Activated CD4-positive, alpha-beta memory T cell treated with anti-CD3 and anti-CD28 coated beads, Interleukin-2, amount 10 ng/mL, durations not matched to agents 7 days and 5 days (primary cell): ENCODE results near the gene COX5A. TPM values are rescaled to one million over a fixed set of nuclear protein-coding genes. Genes with fewer than 3 reads are reported as not detected.
"Not testable (repeated sequence)": the region's sequence is repeated elsewhere in the genome, so short reads cannot be mapped to it uniquely, and the experiment has no call there.

Experiments used
- CTCF ChIA-PET: fragments of 350-600 bp; sonication (Branson Sonifier 250); formaldehyde crosslinking; loops from one replicate; lab custom pipeline; 2021; ENCODE audit warnings: antibody characterized with exemption, inconsistent platforms; lab: Charles Lee
- POLR2A ChIA-PET: fragments of 350-600 bp; sonication (Branson Sonifier 250); formaldehyde crosslinking; loops from one replicate; lab custom pipeline; 2021; ENCODE audit warnings: antibody characterized with exemption; lab: Charles Lee
- DNase-seq: peaks from one replicate; pipeline ENCODE4 v3.0.0-alpha.2; 2020
- H3K27ac Mint-ChIP-seq: one replicate; pipeline ENCODE4 v1.8.0; 2021; ENCODE audit warnings: mild to moderate bottlenecking, mixed read lengths
- H3K27me3 Mint-ChIP-seq: one replicate; pipeline ENCODE4 v1.8.0; 2021; ENCODE audit warnings: mixed read lengths
- H3K36me3 Mint-ChIP-seq: one replicate; pipeline ENCODE4 v1.8.0; 2021; ENCODE audit warnings: low read depth, mixed read lengths
- H3K4me1 Mint-ChIP-seq: one replicate; pipeline ENCODE4 v1.8.0; 2021; ENCODE audit warnings: mixed read lengths
- H3K4me3 Mint-ChIP-seq: one replicate; pipeline ENCODE4 v1.8.0; 2021; ENCODE audit warnings: mild to moderate bottlenecking, mixed read lengths
- H3K9me3 Mint-ChIP-seq: one replicate; pipeline ENCODE4 v1.8.0; 2021; ENCODE audit warnings: mixed read lengths
- total RNA-seq, 2 experiments: library from RNA; stranded (reverse); gene quantifications; one replicate each; pipeline ENCODE4 v1.2.3, GENCODE V29; 2021

COX5A gene
- total RNA-seq, 2 experiments from 2014 or later, result 273 to 274 TPM

- no peaks in the 10 kb centered on the region for H3K9me3 Mint-ChIP-seq
- DNase-seq, result no peak
- no peak overlapping the region for H3K4me3 Mint-ChIP-seq
- no peak overlapping the region for H3K27ac Mint-ChIP-seq
- ChIA-PET CTCF (interaction anchor here (0.7 to 2.6 kb wide), 5 partner anchors 48 to 127 kb away, joined by 3 to 8 read pairs (median 4); no protein-coding TSS in a partner anchor), POLR2A (interaction anchor here (1.0 to 5.9 kb wide), 3 partner anchors 11 to 51 kb away, joined by 3 to 55 read pairs (median 8); partner anchors contain the start of genes FAM219B and SCAMP2)
- H3K27me3 Mint-ChIP-seq, result no peaks in the 10 kb centered on the region
- peaks cover 55% of the 10 kb centered on the region for H3K4me1 Mint-ChIP-seq
- H3K36me3 Mint-ChIP-seq, result peaks cover 72% of the 10 kb centered on the region
Measured at GRCh38 chr15:74895830-74896229, 42.0 kb downstream of the COX5A start.

- not testable (repeated sequence) for H3K4me3 Mint-ChIP-seq, H3K27me3 Mint-ChIP-seq, DNase-seq, H3K9me3 Mint-ChIP-seq
- Mint-ChIP-seq H3K27ac (peak overlapping the region; percentile 99), H3K36me3 (peaks cover 63% of the 10 kb centered on the region), H3K4me1 (peaks cover 59% of the 10 kb centered on the region)
- ChIA-PET POLR2A (interaction anchor here (1.3 to 7.5 kb wide), 10 partner anchors 8 to 111 kb away, joined by 4 to 110 read pairs (median 24); partner anchors contain the start of genes FAM219B, RPP25, SCAMP2 and ULK3), CTCF (interaction anchor here (0.9 to 3.5 kb wide), 9 partner anchors 7 to 123 kb away, joined by 4 to 25 read pairs (median 6); partner anchors contain the start of gene SCAMP2)
Measured at GRCh38 chr15:74894383-74894782, 43.5 kb downstream of the COX5A start.

GRCh38 chr15:74893627-74894026, 44.2 kb downstream of the COX5A start:
- ChIA-PET POLR2A (interaction anchor here (0.6 to 7.5 kb wide), 22 partner anchors 9 to 277 kb away, joined by 3 to 110 read pairs (median 4); partner anchors contain the start of genes COX5A, FAM219B, RPP25 and SCAMP2), CTCF (interaction anchor here (0.6 to 3.5 kb wide), 15 partner anchors 8 to 272 kb away, joined by 3 to 25 read pairs (median 6); partner anchors contain the start of genes FAM219B, SCAMP2 and ULK3)
- Mint-ChIP-seq H3K27me3 (no peaks in the 10 kb centered on the region), H3K27ac (peak overlapping the region; percentile 99), H3K9me3 (no peaks in the 10 kb centered on the region), H3K4me3 (peak overlapping the region; percentile 58), H3K36me3 (peaks cover 57% of the 10 kb centered on the region), H3K4me1 (peaks cover 61% of the 10 kb centered on the region)
- peak; percentile 73 for DNase-seq

GRCh38 chr15:74892931-74893330, 44.9 kb downstream of the COX5A start:
- no peak for DNase-seq
- Mint-ChIP-seq H3K4me1 (peaks cover 60% of the 10 kb centered on the region), H3K36me3 (peaks cover 50% of the 10 kb centered on the region), H3K27ac (peak overlapping the region; percentile 99), H3K27me3 (no peaks in the 10 kb centered on the region), H3K9me3 (no peaks in the 10 kb centered on the region), H3K4me3 (no peak overlapping the region)
- POLR2A ChIA-PET, result interaction anchor here (0.9 to 7.5 kb wide), 13 partner anchors 9 to 276 kb away, joined by 3 to 110 read pairs (median 6); partner anchors contain the start of genes COX5A, FAM219B, SCAMP2 and ULK3
- CTCF ChIA-PET, result interaction anchor here (0.6 to 3.5 kb wide), 4 partner anchors 9 to 100 kb away, joined by 3 to 25 read pairs (median 14); no protein-coding TSS in a partner anchor

- H3K4me1 Mint-ChIP-seq, result peaks cover 60% of the 10 kb centered on the region
- H3K27me3 Mint-ChIP-seq, result no peaks in the 10 kb centered on the region
- DNase-seq, result no peak
Measured at GRCh38 chr15:74892313-74892712, 45.6 kb downstream of the COX5A start.

GRCh38 chr15:74891469-74891868, 46.4 kb downstream of the COX5A start:
- peaks cover 60% of the 10 kb centered on the region for H3K4me1 Mint-ChIP-seq
- no peak for DNase-seq
- no peaks in the 10 kb centered on the region for H3K9me3 Mint-ChIP-seq
- H3K27me3 Mint-ChIP-seq, result no peaks in the 10 kb centered on the region
- peak overlapping the region; percentile 84 for H3K4me3 Mint-ChIP-seq
- ChIA-PET CTCF (interaction anchor here (3.5 kb wide), 1 partner anchor 10 kb away, joined by 24 read pairs; no protein-coding TSS in a partner anchor), POLR2A (interaction anchor here (1.0 to 7.5 kb wide), 10 partner anchors 8 to 132 kb away, joined by 3 to 110 read pairs (median 24); partner anchors contain the start of genes COX5A, FAM219B, PPCDC and SCAMP2)
- H3K36me3 Mint-ChIP-seq, result peaks cover 38% of the 10 kb centered on the region
- H3K27ac Mint-ChIP-seq, result peak overlapping the region; percentile 99

More at GRCh38 chr15:74892313-74892712, 45.6 kb downstream of the COX5A start:
- H3K4me3 Mint-ChIP-seq, result no peak overlapping the region
- H3K27ac Mint-ChIP-seq, result peak overlapping the region; percentile 99
- no peaks in the 10 kb centered on the region for H3K9me3 Mint-ChIP-seq
- peaks cover 44% of the 10 kb centered on the region for H3K36me3 Mint-ChIP-seq
- ChIA-PET CTCF (interaction anchor here (0.8 to 3.5 kb wide), 2 partner anchors 10 to 99 kb away, joined by 3 to 24 read pairs; no protein-coding TSS in a partner anchor), POLR2A (interaction anchor here (1.0 to 7.5 kb wide), 9 partner anchors 9 to 131 kb away, joined by 3 to 110 read pairs (median 27); partner anchors contain the start of genes COX5A, FAM219B, PPCDC and SCAMP2)

- POLR2A ChIA-PET, result interaction anchor here (0.6 to 7.5 kb wide), 8 partner anchors 10 to 275 kb away, joined by 3 to 110 read pairs (median 18); partner anchors contain the start of genes CLK3, FAM219B, SCAMP2 and ULK3
- CTCF ChIA-PET, result interaction anchor here (1.4 to 1.7 kb wide), 2 partner anchors 11 to 97 kb away, joined by 3 to 11 read pairs; no protein-coding TSS in a partner anchor
Measured at GRCh38 chr15:74890665-74890960, 47.3 kb downstream of the COX5A start.

GRCh38 chr15:74889883-74890664, 47.8 kb downstream of the COX5A start, which contains the start of gene MPI:
Gene MPI (plus strand): TSS chr15:74890042. CDS start chr15:74890074, 32 bp downstream.
- CTCF ChIA-PET, result interaction anchor here (0.6 to 1.7 kb wide), 5 partner anchors 12 to 122 kb away, joined by 3 to 11 read pairs (median 3); no protein-coding TSS in a partner anchor
- peak within 1 kb of the TSS; percentile 84 for H3K4me3 Mint-ChIP-seq
- H3K9me3 Mint-ChIP-seq, result no peaks in the 10 kb centered on the region
- POLR2A ChIA-PET, result interaction anchor here (0.6 to 7.5 kb wide), 16 partner anchors 8 to 275 kb away, joined by 3 to 110 read pairs (median 4); partner anchors contain the start of genes CLK3, FAM219B, SCAMP2 and ULK3
- H3K27me3 Mint-ChIP-seq, result no peaks in the 10 kb centered on the region
- peaks cover 30% of the 10 kb centered on the region for H3K36me3 Mint-ChIP-seq
- peaks cover 56% of the 10 kb centered on the region for H3K4me1 Mint-ChIP-seq
- DNase-seq, result peak; percentile 89
- H3K27ac Mint-ChIP-seq, result peak within 1 kb of the TSS; percentile 69

More at GRCh38 chr15:74890665-74890960, 47.3 kb downstream of the COX5A start:
- H3K4me1 Mint-ChIP-seq, result peaks cover 59% of the 10 kb centered on the region
- H3K27me3 Mint-ChIP-seq, result no peaks in the 10 kb centered on the region
- peaks cover 33% of the 10 kb centered on the region for H3K36me3 Mint-ChIP-seq
- DNase-seq, result no peak
- H3K4me3 Mint-ChIP-seq, result peak overlapping the region; percentile 84
- H3K9me3 Mint-ChIP-seq, result no peaks in the 10 kb centered on the region
- H3K27ac Mint-ChIP-seq, result peak overlapping the region; percentile 69

GRCh38 chr15:74889390-74889882, 48.4 kb downstream of the COX5A start:
- H3K36me3 Mint-ChIP-seq, result peaks cover 30% of the 10 kb centered on the region
- CTCF ChIA-PET, result interaction anchor here (0.6 to 1.7 kb wide), 7 partner anchors 12 to 121 kb away, joined by 3 to 11 read pairs (median 3); partner anchors contain the start of gene SCAMP2
- peaks cover 61% of the 10 kb centered on the region for H3K4me1 Mint-ChIP-seq
- no peaks in the 10 kb centered on the region for H3K9me3 Mint-ChIP-seq
- H3K4me3 Mint-ChIP-seq, result peak overlapping the region; percentile 84
- POLR2A ChIA-PET, result interaction anchor here (0.6 to 7.5 kb wide), 15 partner anchors 9 to 118 kb away, joined by 3 to 110 read pairs (median 4); partner anchors contain the start of genes FAM219B, SCAMP2 and ULK3
- H3K27ac Mint-ChIP-seq, result peak overlapping the region; percentile 69
- DNase-seq, result peak; percentile 32
- H3K27me3 Mint-ChIP-seq, result no peaks in the 10 kb centered on the region

GRCh38 chr15:74888716-74889115, 49.2 kb downstream of the COX5A start:
- no peaks in the 10 kb centered on the region for H3K9me3 Mint-ChIP-seq
- H3K36me3 Mint-ChIP-seq, result peaks cover 28% of the 10 kb centered on the region
- peaks cover 64% of the 10 kb centered on the region for H3K4me1 Mint-ChIP-seq
- no peaks in the 10 kb centered on the region for H3K27me3 Mint-ChIP-seq
- H3K27ac Mint-ChIP-seq, result no peak overlapping the region
- ChIA-PET POLR2A (interaction anchor here (1.1 to 7.5 kb wide), 7 partner anchors 9 to 117 kb away, joined by 3 to 110 read pairs (median 17); partner anchors contain the start of genes FAM219B and SCAMP2), CTCF (interaction anchor here (1.0 to 1.7 kb wide), 3 partner anchors 13 to 18 kb away, joined by 3 to 4 read pairs (median 4); partner anchors contain the start of gene SCAMP2)
- H3K4me3 Mint-ChIP-seq, result peak overlapping the region; percentile 84
- no peak for DNase-seq

- H3K4me3 Mint-ChIP-seq, H3K27ac Mint-ChIP-seq, H3K27me3 Mint-ChIP-seq, H3K9me3 Mint-ChIP-seq, DNase-seq: not testable (repeated sequence)
- Mint-ChIP-seq H3K36me3 (peaks cover 19% of the 10 kb centered on the region), H3K4me1 (peaks cover 60% of the 10 kb centered on the region)
- CTCF ChIA-PET, result interaction anchor here (1.1 to 1.3 kb wide), 2 partner anchors 14 kb away, joined by 4 read pairs; no protein-coding TSS in a partner anchor
- POLR2A ChIA-PET, result interaction anchor here (1.9 to 7.5 kb wide), 5 partner anchors 10 to 19 kb away, joined by 7 to 110 read pairs (median 19); partner anchors contain the start of genes FAM219B and SCAMP2
Measured at GRCh38 chr15:74887537-74888193, 50.2 kb downstream of the COX5A start.
